ENCODE data around the gene MYD88. TPM values are rescaled to one million over a fixed set of nuclear protein-coding genes. Genes with fewer than 3 reads are reported as not detected.

Gene MYD88
- total RNA-seq, 1 experiment from 2014 or later = 19.2 TPM

- TF ChIP-seq NFE2L1 (CRISPR knock-in tag; IDR thresholded peaks at IDR 0.05) = no peak
- no peak for TF ChIP-seq SMAD3 (CRISPR knock-in tag; IDR thresholded peaks at IDR 0.05; ENCODE audit: borderline replicate concordance)
- TF ChIP-seq GTF2I (CRISPR knock-in tag; conservative IDR thresholded peaks at IDR 0.05) = no peak
- TF ChIP-seq ZNF317 (CRISPR knock-in tag; IDR thresholded peaks at IDR 0.05; ENCODE audit: borderline replicate concordance, low read depth) = no peak
- no peak for TF ChIP-seq NR3C1 (CRISPR knock-in tag; conservative IDR thresholded peaks at IDR 0.05; ENCODE audit: low read depth)
Observed at GRCh38 chr3:38142959-38143358, 4.5 kb downstream of the MYD88 start (continued).

GRCh38 chr3:38143511-38143910 is 5.0 kb downstream of the MYD88 start:
- no peak for ATAC-seq
- peaks cover 11% of the 10 kb centered on the region for H3K36me3 Mint-ChIP-seq
- peaks cover 17% of the 10 kb centered on the region for H3K27me3 Mint-ChIP-seq (ENCODE audit: low read depth)
- POLR2A ChIA-PET = no interaction called here
- CTCF ChIA-PET = no interaction called here
- no peak overlapping the region for H3K4me3 Mint-ChIP-seq
- peaks cover 12% of the 10 kb centered on the region for H3K4me1 Mint-ChIP-seq
- H3K9me3 Mint-ChIP-seq = peaks cover 22% of the 10 kb centered on the region
- no peak for DNase-seq (ENCODE audit: low spot score)
- H3K27ac Mint-ChIP-seq = no peak overlapping the region
- TF ChIP-seq RELA (CRISPR knock-in tag; IDR thresholded peaks at IDR 0.05; ENCODE audit: borderline replicate concordance) (no peak), NFE2L1 (CRISPR knock-in tag; IDR thresholded peaks at IDR 0.05) (no peak), ZNF138 (CRISPR knock-in tag; conservative IDR thresholded peaks at IDR 0.05) (no peak), E2F4 (CRISPR knock-in tag; IDR thresholded peaks at IDR 0.05; ENCODE audit: borderline replicate concordance, low read depth) (no peak), ZNF425 (CRISPR knock-in tag; conservative IDR thresholded peaks at IDR 0.05) (no peak), PRRX2 (CRISPR knock-in tag; IDR thresholded peaks at IDR 0.05) (no peak), GRHL2 (CRISPR knock-in tag; IDR thresholded peaks at IDR 0.05; ENCODE audit: insufficient replicate concordance, severe bottlenecking) (no peak), USF1 (CRISPR knock-in tag; IDR thresholded peaks at IDR 0.05) (no peak), ZNF532 (CRISPR knock-in tag; IDR thresholded peaks at IDR 0.05; ENCODE audit: borderline replicate concordance) (no peak), USF2 (CRISPR knock-in tag; IDR thresholded peaks at IDR 0.05) (no peak), ZSCAN18 (CRISPR knock-in tag; IDR thresholded peaks at IDR 0.05) (no peak), ZNF317 (CRISPR knock-in tag; IDR thresholded peaks at IDR 0.05; ENCODE audit: borderline replicate concordance, low read depth) (no peak)
- TF ChIP-seq, protein P1, sequence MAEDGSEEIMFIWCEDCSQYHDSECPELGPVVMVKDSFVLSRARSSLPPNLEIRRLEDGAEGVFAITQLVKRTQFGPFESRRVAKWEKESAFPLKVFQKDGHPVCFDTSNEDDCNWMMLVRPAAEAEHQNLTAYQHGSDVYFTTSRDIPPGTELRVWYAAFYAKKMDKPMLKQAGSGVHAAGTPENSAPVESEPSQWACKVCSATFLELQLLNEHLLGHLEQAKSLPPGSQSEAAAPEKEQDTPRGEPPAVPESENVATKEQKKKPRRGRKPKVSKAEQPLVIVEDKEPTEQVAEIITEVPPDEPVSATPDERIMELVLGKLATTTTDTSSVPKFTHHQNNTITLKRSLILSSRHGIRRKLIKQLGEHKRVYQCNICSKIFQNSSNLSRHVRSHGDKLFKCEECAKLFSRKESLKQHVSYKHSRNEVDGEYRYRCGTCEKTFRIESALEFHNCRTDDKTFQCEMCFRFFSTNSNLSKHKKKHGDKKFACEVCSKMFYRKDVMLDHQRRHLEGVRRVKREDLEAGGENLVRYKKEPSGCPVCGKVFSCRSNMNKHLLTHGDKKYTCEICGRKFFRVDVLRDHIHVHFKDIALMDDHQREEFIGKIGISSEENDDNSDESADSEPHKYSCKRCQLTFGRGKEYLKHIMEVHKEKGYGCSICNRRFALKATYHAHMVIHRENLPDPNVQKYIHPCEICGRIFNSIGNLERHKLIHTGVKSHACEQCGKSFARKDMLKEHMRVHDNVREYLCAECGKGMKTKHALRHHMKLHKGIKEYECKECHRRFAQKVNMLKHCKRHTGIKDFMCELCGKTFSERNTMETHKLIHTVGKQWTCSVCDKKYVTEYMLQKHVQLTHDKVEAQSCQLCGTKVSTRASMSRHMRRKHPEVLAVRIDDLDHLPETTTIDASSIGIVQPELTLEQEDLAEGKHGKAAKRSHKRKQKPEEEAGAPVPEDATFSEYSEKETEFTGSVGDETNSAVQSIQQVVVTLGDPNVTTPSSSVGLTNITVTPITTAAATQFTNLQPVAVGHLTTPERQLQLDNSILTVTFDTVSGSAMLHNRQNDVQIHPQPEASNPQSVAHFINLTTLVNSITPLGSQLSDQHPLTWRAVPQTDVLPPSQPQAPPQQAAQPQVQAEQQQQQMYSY (CRISPR knock-in tag; IDR thresholded peaks at IDR 0.05) = no peak
- TF ChIP-seq, protein P2, sequence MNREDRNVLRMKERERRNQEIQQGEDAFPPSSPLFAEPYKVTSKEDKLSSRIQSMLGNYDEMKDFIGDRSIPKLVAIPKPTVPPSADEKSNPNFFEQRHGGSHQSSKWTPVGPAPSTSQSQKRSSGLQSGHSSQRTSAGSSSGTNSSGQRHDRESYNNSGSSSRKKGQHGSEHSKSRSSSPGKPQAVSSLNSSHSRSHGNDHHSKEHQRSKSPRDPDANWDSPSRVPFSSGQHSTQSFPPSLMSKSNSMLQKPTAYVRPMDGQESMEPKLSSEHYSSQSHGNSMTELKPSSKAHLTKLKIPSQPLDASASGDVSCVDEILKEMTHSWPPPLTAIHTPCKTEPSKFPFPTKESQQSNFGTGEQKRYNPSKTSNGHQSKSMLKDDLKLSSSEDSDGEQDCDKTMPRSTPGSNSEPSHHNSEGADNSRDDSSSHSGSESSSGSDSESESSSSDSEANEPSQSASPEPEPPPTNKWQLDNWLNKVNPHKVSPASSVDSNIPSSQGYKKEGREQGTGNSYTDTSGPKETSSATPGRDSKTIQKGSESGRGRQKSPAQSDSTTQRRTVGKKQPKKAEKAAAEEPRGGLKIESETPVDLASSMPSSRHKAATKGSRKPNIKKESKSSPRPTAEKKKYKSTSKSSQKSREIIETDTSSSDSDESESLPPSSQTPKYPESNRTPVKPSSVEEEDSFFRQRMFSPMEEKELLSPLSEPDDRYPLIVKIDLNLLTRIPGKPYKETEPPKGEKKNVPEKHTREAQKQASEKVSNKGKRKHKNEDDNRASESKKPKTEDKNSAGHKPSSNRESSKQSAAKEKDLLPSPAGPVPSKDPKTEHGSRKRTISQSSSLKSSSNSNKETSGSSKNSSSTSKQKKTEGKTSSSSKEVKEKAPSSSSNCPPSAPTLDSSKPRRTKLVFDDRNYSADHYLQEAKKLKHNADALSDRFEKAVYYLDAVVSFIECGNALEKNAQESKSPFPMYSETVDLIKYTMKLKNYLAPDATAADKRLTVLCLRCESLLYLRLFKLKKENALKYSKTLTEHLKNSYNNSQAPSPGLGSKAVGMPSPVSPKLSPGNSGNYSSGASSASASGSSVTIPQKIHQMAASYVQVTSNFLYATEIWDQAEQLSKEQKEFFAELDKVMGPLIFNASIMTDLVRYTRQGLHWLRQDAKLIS (CRISPR knock-in tag; IDR thresholded peaks at IDR 0.05; ENCODE audit: borderline replicate concordance) = no peak
